HS-27A (cell line): ENCODE results near the gene USP37.

Experiments
- DNase-seq: peaks from one replicate; pipeline ENCODE4 v3.0.0-alpha.2; 2012; ENCODE audit warnings: low read depth, missing footprints

The USP37 gene

GRCh38 chr2:218402491-218402901, 165.7 kb downstream of the USP37 start:
- DNase-seq = no peak

- DNase-seq = no peak
These were observed 166.3 kb downstream of the USP37 start for GRCh38 chr2:218401890-218402289.

- no peak for DNase-seq
These were observed 166.9 kb downstream of the USP37 start for GRCh38 chr2:218400930-218401881.
